OCI-LY7 (cell line): Measurements from ENCODE around the gene GRM5.
"Not testable (repeated sequence)": the region's sequence is repeated elsewhere in the genome, so short reads cannot be mapped to it uniquely, and the experiment has no call there.

Source experiments
- CTCF ChIP-seq: fragments of 200-600 bp; sonication (generic); conservative IDR thresholded peaks from 2 replicates; pipeline ENCODE4 v1.5.1; 2014; ENCODE audit warnings: mild to moderate bottlenecking, antibody characterized with exemption, low read length, moderate library complexity, mixed read lengths
- EZH2phosphoT487 ChIP-seq: fragments of 200-600 bp; sonication (generic); IDR thresholded peaks from 2 replicates; pipeline ENCODE4 v1.6.1; 2018; ENCODE audit warnings: low read depth, borderline replicate concordance, mild to moderate bottlenecking, mixed run types, antibody characterized with exemption, low read length, moderate library complexity, mixed read lengths

- TF ChIP-seq CTCF, EZH2phosphoT487: not testable (repeated sequence)
Measured at GRCh38 chr11:88961621-88962020, 104.2 kb downstream of the GRM5 start.
